CD4-positive, alpha-beta T cell (primary cell): ENCODE results near the gene HS3ST4. TPM values are rescaled to one million over a fixed set of nuclear protein-coding genes. Genes with fewer than 3 reads are reported as not detected.

Experiments used
- ATAC-seq: fragments of 200-7000 bp; cut with Tn5 transposase; one replicate; pipeline ENCODE4 v1.10.0; 2022; ENCODE audit warnings: mild to moderate bottlenecking; ENCODE audit not compliant: poor library complexity
- CTCF ChIA-PET: fragments of 350-600 bp; sonication (Branson Sonifier 250); formaldehyde crosslinking; loops from one replicate; lab custom pipeline; 2021; ENCODE audit warnings: antibody characterized with exemption, inconsistent platforms; lab: Charles Lee
- POLR2A ChIA-PET: fragments of 350-600 bp; sonication (Branson Sonifier 250); formaldehyde crosslinking; loops from one replicate; lab custom pipeline; 2021; ENCODE audit warnings: antibody characterized with exemption, inconsistent platforms; lab: Charles Lee
- DNase-seq, 14 experiments: peaks; one replicate each; pipeline ENCODE4 v3.0.0-alpha.2; 2013 to 2020; ENCODE audit warnings: mixed read lengths in 2 of 14
- H3K27ac ChIP-seq, 2 donors: one replicate each; pipeline versions ENCODE4 v1.5.1 to v1.7.0; 2013; ENCODE audit warnings: low read length in 2 of 2, low read depth in 1 of 2, mild to moderate bottlenecking in 1 of 2
- H3K27me3 ChIP-seq, 2 experiments: 1 replicate in 1 of 2; 2 replicates in 1 of 2; pipeline versions ENCODE4 v1.6.1 to v1.7.0; 2013; ENCODE audit warnings: low read length in 2 of 2, control low read depth in 1 of 2, mild to moderate bottlenecking in 1 of 2, moderate library complexity in 1 of 2; ENCODE audit not compliant: insufficient read depth in 2 of 2, control insufficient read depth in 1 of 2
- H3K36me3 ChIP-seq: one replicate; pipeline ENCODE4 v1.6.1; 2013; ENCODE audit warnings: low read length, control low read depth; ENCODE audit not compliant: insufficient read depth
- H3K4me1 ChIP-seq: one replicate; pipeline ENCODE4 v1.6.1; 2013; ENCODE audit warnings: low read length, control low read depth; ENCODE audit not compliant: insufficient read depth
- H3K4me3 ChIP-seq: one replicate; pipeline ENCODE4 v1.5.1; 2013; ENCODE audit warnings: mild to moderate bottlenecking, low read length, moderate library complexity
- H3K9me3 ChIP-seq, 2 experiments: 1 replicate in 1 of 2; 2 replicates in 1 of 2; pipeline versions ENCODE4 v1.6.1 to v1.7.0; 2013; ENCODE audit warnings: low read length in 2 of 2, mild to moderate bottlenecking in 2 of 2, control low read depth in 1 of 2, moderate library complexity in 1 of 2; ENCODE audit not compliant: control insufficient read depth in 1 of 2, insufficient read depth in 1 of 2
- H3K27ac Mint-ChIP-seq: one replicate; pipeline ENCODE4 v1.8.0; 2020; ENCODE audit warnings: mixed read lengths
- H3K27me3 Mint-ChIP-seq: one replicate; pipeline ENCODE4 v1.8.0; 2021; ENCODE audit warnings: mixed read lengths
- H3K36me3 Mint-ChIP-seq: one replicate; pipeline ENCODE4 v1.8.0; 2021; ENCODE audit warnings: low read depth, mixed read lengths
- H3K4me1 Mint-ChIP-seq: one replicate; pipeline ENCODE4 v1.8.0; 2021; ENCODE audit warnings: low read depth, mixed read lengths
- H3K4me3 Mint-ChIP-seq: one replicate; pipeline ENCODE4 v1.8.0; 2020; ENCODE audit warnings: mild to moderate bottlenecking, mixed read lengths
- H3K9me3 Mint-ChIP-seq: one replicate; pipeline ENCODE4 v1.8.0; 2020; ENCODE audit warnings: mixed read lengths
- intact Hi-C, 2 experiments: fragments of 100-400 bp; cut with DNase I in 1 of 2; cut with micrococcal nuclease in 1 of 2; formaldehyde crosslinking; loops; one replicate each; pipeline versions ENCODE4 v1.15.1 to v1.9.0; 2023 to 2025; cut with DNase I, micrococcal nuclease
- total RNA-seq, 174 experiments: library from RNA in 2 of 174; stranded (reverse) in 2 of 174; gene quantifications; one replicate each; pipeline ENCODE4 v1.2.3 and lab custom pipeline; 2021 to 2026
- TF ChIP-seq, protein P1 (sequence below): fragments of 200-600 bp; IDR thresholded peaks from one replicate; pipeline ENCODE4 v1.8.0; 2022; ENCODE audit warnings: antibody characterized with exemption, mild to moderate bottlenecking

The HS3ST4 gene
- total RNA-seq, 2 experiments from 2014 or later, result not detected

DNA sequence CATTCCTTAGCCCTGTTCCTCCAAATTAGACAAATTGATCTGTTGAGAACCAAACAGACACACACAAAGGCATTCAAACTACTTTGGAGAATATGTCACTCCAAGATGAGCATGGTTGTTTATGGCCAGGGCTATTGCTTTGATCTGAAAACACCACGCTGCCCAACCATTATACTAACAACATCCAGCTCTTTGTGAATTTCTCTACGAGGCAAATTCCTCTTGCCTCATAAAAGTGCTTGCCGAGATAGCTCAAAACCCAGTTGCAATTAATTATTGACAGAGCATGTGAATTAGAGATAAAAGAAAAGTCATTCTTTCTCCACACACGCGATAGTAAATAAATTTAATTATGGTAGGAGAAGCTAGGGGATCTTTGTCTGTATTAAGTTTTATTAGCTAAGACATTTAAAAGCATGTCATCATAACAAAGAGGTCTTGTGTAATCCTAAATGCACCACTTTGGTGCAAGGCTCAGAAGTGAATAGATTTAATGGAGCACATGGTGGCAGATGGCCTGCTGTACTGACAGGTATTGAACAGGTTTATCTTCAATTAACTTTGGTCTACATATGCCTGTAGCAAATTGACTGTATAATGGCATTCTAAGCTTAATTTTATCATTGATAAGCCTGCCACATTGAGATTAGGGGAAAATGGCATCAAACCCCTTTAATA is 441.8 kb downstream of the HS3ST4 start:
- CTCF ChIA-PET, result interaction anchor here (0.6 kb wide), 1 partner anchor 371 kb away, joined by 3 read pairs; no protein-coding TSS in a partner anchor
- H3K27me3 Mint-ChIP-seq, result peaks cover 14% of the 10 kb centered on the region
- no peaks in the 10 kb centered on the region for H3K9me3 ChIP-seq
- no peak overlapping the region for H3K27ac ChIP-seq
- DNase-seq (no peak), ATAC-seq (no peak)
- no peak overlapping the region for H3K4me3 Mint-ChIP-seq
- no peaks in the 10 kb centered on the region for H3K36me3 Mint-ChIP-seq
- H3K4me1 Mint-ChIP-seq, result no peaks in the 10 kb centered on the region
- H3K27me3 ChIP-seq, result peaks cover 0 to 5% of the 10 kb centered on the region in 2 experiments
- POLR2A ChIA-PET, result no interaction called here
- TF ChIP-seq, protein P1, sequence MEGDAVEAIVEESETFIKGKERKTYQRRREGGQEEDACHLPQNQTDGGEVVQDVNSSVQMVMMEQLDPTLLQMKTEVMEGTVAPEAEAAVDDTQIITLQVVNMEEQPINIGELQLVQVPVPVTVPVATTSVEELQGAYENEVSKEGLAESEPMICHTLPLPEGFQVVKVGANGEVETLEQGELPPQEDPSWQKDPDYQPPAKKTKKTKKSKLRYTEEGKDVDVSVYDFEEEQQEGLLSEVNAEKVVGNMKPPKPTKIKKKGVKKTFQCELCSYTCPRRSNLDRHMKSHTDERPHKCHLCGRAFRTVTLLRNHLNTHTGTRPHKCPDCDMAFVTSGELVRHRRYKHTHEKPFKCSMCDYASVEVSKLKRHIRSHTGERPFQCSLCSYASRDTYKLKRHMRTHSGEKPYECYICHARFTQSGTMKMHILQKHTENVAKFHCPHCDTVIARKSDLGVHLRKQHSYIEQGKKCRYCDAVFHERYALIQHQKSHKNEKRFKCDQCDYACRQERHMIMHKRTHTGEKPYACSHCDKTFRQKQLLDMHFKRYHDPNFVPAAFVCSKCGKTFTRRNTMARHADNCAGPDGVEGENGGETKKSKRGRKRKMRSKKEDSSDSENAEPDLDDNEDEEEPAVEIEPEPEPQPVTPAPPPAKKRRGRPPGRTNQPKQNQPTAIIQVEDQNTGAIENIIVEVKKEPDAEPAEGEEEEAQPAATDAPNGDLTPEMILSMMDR, result no peak
- no peak overlapping the region for H3K4me3 ChIP-seq
- intact Hi-C loops, result no loop called here
- H3K36me3 ChIP-seq, result no peaks in the 10 kb centered on the region
- no peaks in the 10 kb centered on the region for H3K4me1 ChIP-seq
- H3K9me3 Mint-ChIP-seq, result no peaks in the 10 kb centered on the region
- H3K27ac Mint-ChIP-seq, result no peak overlapping the region

DNA sequence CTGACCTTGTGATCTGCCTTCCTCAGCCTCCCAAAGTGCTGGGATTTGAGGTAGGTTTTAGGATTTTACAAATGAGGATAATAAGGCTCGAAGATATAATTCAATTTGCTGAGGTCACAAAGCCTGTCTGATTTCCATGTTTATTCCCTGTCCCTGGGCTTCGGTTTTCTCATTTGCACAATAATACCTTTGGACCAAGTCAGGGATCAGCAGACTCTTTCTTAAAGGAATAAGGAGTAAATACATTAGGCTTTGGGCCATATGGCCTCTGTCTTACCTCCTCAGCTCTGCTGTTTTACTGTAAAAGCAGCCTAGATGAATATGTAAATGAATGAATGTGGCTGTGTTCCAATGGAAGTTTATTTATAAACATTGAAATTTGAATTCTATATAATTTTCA is 442.8 kb downstream of the HS3ST4 start:
- no peaks in the 10 kb centered on the region for H3K4me1 ChIP-seq
- ChIA-PET POLR2A (no interaction called here), CTCF (no interaction called here)
- ATAC-seq, result no peak
- no peak overlapping the region for H3K4me3 ChIP-seq
- Mint-ChIP-seq H3K4me3 (no peak overlapping the region), H3K4me1 (no peaks in the 10 kb centered on the region), H3K27ac (no peak overlapping the region), H3K27me3 (peaks cover 14% of the 10 kb centered on the region), H3K9me3 (no peaks in the 10 kb centered on the region), H3K36me3 (no peaks in the 10 kb centered on the region)
- no peak for DNase-seq
- intact Hi-C loops, result no loop called here
- TF ChIP-seq, protein P1, result no peak
- no peaks in the 10 kb centered on the region for H3K27me3 ChIP-seq
- H3K27ac ChIP-seq, result no peak overlapping the region
- no peaks in the 10 kb centered on the region for H3K9me3 ChIP-seq
- H3K36me3 ChIP-seq, result no peaks in the 10 kb centered on the region

DNA sequence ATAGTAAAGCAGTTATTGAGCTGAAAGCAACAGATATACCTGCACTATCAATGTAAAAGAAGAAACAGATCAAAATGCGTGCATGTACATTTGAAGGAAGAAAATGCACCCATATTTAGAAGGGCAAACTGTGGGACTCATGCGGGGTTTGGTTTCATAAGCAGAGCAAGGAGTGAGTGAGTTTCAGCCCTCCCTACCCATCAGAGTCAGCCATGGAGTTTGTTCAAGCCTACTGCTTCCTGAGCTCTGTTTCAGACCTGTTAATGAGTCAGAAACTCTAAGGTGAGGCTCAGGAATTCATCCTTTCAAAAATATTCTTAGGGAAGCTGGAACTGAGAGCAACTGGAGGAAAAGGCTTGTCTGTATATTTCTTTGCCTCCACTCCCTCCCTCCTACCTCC is 446.2 kb downstream of the HS3ST4 start:
- no peaks in the 10 kb centered on the region for H3K4me1 ChIP-seq
- TF ChIP-seq, protein P1, result no peak
- POLR2A ChIA-PET, result no interaction called here
- Mint-ChIP-seq H3K9me3 (no peaks in the 10 kb centered on the region), H3K27me3 (peaks cover 9% of the 10 kb centered on the region), H3K36me3 (no peaks in the 10 kb centered on the region), H3K4me3 (no peak overlapping the region), H3K27ac (no peak overlapping the region), H3K4me1 (no peaks in the 10 kb centered on the region)
- no peak overlapping the region for H3K27ac ChIP-seq
- ATAC-seq (no peak), DNase-seq (no peak)
- CTCF ChIA-PET, result no interaction called here
- H3K9me3 ChIP-seq, result no peaks in the 10 kb centered on the region
- H3K36me3 ChIP-seq, result no peaks in the 10 kb centered on the region
- H3K27me3 ChIP-seq, result no peaks in the 10 kb centered on the region
- no peak overlapping the region for H3K4me3 ChIP-seq
- intact Hi-C loops, result no loop called here
